Right kidney (tissue), 1 donor: ENCODE results near the gene GPR180.
"Not testable (repeated sequence)": the region's sequence is repeated elsewhere in the genome, so short reads cannot be mapped to it uniquely, and the experiment has no call there.

Source experiments
- DNase-seq: peaks from one replicate; pipeline ENCODE4 v3.0.0-alpha.2; 2016

GPR180 gene

DNA sequence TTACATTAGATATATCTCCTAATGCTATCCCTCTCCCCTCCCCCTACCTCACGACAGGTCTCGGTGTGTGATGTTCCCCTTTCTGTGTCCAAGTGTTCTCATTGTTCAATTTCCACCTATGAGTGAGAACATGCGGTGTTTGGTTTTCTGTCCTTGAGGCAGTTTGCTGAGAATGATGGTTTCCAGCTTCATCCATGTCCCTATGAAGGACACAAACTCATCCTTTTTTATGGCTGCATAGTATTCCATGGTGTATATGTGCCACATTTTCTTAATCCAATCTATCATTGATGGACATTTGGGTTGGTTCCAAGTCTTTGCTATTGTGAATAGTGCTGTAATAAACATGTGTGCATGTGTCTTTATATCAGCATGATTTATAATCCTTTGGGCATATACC is 36.0 kb downstream of the GPR180 start:
- DNase-seq, result not testable (repeated sequence)

DNA sequence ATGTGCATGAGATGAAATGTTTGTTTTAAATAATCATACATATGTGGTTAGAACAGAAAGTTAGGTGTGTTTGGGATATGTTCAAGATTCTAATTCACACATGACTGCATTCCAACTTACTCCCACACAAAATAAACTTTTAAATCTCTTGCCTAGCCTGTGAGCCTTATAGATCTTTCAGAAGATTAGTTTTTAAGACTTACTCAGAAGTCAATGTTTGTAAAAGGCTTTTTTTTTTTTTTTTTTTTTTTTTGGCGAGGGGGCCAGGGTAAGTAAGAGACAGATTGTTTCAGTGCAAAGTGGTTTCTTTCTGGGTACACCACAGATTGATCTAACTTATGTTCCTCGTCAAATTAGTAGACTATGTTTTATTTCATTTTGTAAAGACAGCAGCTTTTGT is 39.1 kb downstream of the GPR180 start:
- DNase-seq, result no peak

DNA sequence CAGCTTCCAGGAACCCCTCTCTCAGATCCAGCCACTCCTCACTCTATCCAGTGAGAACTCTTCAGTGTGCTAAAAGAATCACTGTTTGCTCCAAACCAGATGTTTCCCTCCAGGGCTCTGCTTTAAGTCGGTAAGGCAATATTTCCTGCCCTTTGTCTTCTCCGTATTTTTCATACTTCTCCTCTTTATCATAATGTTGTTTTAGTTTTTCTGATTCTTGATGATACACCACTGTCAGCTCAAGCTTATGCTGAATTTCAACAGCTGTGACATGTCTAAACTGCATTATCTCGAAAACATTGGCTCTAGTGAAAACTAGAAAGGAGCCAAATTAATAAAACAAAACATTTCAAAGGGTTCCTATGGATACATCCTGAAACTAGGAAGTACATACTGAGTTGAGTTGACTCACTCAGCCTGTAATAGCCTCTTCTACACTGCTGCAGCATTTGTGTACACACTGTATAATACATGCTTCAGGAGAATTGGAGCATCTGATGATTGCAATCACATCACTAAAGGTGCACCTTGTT is 39.8 kb downstream of the GPR180 start:
- DNase-seq, result peak; percentile 19

DNA sequence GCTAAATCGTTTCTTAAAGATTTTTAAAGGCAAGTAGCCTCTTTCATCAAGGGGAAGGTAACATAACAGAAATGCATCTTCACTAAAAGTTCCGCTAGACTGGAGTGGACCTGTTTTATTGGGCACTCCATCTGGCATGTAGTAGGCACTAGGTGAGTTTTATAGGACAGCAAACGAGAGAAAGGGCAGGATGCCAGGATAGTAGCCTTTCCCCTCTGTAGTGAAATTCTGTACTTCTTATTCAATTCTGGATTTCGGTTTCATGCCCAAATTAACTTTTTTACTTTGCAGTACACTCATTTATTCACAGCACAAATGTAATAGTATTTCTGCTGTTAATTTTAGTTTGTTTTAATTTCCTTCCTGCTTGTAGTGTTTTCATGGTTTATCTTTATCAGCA is 45.2 kb downstream of the GPR180 start:
- DNase-seq, result no peak

DNA sequence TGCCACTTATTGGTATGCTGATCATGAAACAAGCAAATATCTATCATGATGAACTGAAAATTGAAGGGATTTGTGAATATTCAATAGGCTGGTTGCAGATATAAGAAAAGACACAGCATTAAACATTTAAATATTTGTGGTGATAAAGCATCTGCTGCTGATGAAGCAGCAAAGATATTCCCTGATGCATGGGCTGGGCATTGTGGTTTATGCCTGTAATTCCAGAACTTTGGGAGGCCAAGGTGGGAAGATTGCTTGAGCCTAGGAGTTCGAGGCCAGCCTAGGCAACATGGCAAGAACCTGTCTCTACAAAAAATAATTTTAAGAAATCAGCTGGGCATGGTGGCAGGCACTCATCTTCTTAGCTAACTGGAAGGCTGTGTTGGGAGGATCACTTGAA is 54.5 kb downstream of the GPR180 start:
- no peak for DNase-seq

DNA sequence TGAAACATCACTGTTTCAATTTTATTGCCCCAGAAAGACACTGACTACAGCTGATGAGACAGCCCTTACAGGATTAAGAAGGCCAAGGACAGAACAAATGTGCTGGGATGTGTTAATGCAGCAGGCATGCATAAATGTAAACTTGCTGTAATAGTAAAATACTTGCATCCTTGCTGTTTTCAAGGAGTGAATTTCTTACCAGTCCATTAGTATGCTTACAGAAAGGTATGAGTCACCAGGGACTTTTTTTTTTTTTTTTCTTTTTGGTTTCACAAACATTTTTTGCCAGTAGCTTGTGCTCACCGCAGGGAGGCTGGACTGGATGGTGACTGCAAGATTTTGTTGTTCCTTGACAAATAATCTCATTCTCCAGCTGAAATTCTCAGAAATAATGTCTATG is 55.1 kb downstream of the GPR180 start:
- DNase-seq, result no peak

DNA sequence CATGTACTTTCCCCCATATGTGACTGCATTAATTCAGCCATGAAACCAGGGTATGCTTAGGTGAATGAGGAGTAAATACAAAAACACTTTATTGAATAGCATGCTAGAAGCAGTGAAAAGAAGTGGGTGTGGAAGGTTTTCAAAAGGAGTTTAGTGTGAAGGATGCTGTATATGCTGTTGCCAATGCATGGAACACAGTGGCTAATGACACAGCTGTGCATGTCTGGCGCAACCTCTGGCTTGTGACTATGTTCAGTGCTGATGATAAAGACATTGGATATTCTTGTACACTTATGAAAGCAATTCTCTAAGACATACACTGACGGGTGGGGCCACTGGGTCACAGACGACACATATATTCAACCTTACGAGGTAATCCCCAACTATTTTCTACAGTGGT is 55.5 kb downstream of the GPR180 start:
- DNase-seq, result no peak

DNA sequence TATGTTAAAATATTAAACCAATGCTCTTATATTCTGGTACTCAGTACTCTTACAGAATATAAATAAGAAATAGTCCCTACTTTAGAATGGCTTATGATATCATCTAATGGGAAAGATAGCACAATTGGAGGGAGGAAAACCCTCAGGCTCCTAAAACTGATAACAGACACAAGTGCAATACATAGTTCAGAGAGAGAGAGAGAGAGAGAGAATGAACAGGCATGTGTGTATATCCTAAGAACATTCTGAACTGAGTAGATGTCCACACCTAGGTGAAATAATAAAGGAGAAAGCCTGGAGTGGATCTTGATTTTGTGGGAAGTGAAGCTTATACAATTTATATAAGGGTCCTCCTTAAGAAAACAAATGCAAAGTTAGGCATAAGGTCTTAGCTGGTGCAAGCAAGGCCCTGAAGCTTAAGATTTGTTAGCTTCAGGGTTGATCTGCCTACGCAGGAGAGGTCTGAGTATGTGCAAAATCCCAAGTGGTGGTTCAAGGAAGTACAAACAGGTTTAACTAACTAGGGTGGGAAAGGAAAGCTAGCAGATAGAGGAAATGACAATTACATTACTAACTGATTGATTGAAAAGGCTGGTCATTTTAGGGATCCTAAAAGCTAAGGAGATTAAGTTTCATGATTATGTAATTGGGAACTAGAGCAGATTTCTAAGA is 57.4 kb downstream of the GPR180 start:
- no peak for DNase-seq

DNA sequence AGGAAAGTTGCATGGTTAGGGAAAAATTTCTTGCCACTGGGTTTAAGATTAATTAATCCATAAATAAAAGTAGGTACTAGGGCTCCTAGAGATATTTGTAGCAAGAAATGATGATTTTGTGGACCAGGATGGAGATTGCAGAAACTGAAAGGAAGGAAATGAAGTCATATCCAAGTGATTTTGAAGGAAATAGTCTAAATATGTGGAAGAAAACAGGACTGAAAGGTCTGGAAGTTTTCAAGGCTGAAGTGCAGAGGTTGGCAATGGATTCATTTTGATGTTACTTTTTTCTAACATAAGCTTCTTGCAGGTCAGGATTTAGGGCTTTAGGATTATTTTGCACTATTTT is 57.9 kb downstream of the GPR180 start:
- DNase-seq, result no peak

DNA sequence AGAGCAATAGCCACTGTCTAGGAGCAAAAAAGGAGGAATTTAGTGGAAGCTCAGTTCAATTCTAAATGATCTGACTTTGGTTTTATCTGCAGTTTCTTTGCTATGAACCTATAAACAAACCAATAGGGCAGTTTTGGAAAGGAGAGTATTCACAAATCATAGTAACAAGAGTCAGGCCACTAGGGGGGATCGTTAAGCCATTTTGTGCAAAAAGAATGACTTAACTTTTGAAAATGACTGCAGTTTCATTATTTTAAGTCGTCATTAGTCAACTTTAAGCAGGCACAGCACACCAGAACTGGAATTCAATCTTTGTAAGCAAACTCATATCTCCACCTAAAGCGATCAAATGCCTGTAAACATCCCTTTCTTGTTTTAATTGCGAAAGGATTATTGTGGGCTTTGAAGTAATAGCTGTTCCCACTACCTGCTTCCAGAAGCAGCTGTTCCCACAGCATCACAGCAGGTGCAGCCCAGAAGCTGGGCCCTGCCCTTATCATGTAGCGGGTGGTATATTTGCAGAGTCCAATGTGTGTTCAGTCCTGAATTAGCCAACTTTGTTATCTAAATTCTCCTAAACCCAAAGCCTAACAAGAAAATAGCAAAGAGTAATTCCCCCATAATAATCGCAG is 59.2 kb downstream of the GPR180 start:
- peak; percentile 11 for DNase-seq

DNA sequence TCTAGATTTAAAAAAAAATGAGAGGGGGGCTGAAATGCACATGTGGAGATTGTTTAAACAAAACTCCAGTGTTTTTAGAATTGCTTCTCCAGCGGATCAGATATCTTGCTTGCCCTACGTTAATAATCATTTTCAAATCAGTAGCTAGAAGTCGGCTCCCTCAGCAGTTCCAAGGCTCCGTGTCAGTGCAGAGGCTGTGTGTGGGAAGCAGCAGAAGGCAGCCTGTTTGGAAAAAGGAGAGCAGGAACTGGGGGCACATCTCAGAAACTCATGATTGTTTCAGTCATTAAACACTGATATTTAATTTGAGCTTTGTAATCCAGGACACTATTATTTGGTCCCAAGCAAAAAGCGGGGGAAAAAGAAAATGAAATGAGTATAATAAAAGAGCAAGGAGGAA is 59.7 kb downstream of the GPR180 start:
- DNase-seq, result no peak

DNA sequence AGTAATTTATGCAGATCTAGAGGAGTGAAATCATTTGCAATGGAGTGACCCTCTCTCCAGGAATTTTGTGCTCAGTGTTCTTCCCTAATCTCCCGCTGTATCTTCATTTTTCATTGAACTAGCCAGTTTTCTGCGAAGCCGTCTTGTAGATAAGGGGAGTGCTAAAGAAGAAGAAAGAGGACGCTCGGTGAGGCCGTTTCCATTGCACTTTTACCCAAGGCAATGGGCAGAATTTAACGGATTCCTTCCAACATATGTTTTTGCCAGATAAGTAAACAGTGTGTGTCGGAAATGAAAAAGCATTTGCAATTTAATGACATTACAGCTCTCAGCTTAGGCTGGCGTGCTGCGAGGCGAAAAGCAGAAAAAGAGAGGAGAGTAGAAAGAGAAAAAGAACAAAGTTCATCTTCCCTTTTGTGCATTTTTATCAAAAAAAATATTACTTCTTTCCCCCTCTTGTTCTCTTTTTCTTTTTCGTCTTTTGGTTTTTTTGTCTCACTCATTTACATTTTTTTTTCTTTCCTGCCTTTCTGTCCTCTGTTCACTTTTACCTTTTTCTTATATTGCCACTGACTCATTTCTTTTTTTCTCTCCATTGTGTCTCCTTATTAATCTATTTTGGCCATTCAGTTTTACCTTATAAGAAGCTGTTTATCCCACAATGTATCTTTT is 60.8 kb downstream of the GPR180 start:
- DNase-seq, result peak; percentile 36

DNA sequence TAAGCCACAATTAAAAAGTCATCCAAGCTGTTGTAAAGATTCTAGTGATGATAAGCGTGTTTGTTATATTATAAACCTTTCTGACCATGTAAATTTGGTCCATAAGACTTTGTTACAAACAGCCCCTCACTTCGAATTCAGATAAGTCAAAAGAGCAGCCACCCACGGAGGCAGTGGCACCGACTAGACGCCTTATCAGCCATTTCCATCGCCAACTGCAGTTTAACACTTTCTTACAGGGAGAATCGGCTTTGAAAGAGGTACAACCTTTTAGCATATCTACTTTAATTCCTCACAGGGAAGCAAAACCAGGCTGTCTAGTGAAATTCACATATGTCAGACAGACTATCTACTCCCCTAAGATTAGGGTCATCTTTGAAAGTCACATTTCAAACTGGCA is 63.2 kb downstream of the GPR180 start:
- DNase-seq, result no peak

DNA sequence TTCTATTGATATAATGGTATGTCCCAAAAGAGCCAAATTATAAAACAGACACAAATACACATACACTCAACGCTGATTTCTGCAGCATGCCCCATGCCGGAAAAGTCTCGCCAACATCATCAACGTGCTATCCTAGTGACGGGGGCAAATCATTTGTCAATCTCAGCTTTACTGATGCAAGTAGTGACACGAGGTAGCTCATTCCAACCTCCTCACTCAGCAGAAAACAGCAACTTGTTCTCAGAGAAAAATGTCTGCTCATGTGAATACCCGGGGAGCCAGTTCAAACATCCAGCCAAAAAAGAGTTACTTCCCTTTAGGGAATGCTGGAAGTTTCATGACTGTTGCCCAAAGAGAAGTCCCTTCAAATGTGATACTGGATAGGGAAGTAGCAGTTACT is 64.4 kb downstream of the GPR180 start:
- no peak for DNase-seq

DNA sequence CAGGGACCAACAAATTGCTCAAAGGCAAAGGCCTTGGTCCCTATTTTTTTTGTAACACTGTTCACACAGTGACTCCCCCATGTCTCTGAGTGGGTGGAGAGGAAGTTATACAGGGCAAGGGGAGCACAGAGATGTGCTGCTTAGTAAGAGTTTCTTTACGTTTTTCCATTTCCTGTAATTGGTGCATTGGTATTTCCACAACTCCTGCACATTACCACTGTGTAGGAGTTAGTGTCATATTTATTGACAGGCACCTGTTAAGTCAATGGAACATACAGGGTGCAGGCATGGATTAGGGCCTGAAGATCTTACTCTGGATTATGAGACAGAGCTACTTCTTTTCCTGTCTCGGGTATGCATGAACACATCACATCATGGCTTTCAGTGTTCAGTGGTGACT is 65.5 kb downstream of the GPR180 start:
- DNase-seq, result no peak

DNA sequence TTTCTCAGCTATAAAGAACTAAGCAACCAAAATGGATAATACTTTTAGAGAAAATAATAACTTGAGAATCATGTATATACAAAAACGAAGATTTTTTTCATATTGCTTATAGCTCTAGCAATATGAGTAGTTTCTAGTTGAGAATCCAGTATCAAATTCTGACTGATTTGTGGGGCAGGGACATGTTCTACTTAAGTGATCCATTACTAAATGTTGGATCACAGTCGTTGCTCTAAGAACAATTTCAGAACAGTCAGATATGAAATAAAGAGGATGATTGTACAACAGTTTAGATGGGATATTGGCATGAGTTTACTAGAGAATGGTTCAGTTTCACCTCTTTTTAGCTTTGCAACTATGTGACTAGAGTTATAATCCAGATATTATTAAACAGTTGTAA is 70.7 kb downstream of the GPR180 start:
- DNase-seq, result no peak

DNA sequence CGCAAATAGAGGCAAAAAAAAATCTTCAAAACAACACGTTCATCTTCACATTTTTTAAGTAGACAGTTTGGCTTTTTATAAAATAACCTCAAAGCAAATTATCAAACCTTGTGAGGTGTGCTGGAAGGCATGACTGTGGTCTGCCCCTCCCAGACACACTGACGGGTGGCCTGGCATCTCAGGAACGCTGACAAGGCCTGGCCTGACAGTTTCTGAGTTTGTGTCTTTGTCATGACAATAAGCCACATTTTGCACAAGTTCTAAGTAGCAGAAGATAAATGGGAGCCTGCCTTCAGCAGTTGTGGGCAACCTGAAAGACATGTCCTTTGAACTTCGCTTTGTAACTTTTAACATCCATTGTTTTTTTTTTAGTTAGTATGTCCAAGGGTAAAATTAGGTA is 72.2 kb downstream of the GPR180 start:
- no peak for DNase-seq

DNA sequence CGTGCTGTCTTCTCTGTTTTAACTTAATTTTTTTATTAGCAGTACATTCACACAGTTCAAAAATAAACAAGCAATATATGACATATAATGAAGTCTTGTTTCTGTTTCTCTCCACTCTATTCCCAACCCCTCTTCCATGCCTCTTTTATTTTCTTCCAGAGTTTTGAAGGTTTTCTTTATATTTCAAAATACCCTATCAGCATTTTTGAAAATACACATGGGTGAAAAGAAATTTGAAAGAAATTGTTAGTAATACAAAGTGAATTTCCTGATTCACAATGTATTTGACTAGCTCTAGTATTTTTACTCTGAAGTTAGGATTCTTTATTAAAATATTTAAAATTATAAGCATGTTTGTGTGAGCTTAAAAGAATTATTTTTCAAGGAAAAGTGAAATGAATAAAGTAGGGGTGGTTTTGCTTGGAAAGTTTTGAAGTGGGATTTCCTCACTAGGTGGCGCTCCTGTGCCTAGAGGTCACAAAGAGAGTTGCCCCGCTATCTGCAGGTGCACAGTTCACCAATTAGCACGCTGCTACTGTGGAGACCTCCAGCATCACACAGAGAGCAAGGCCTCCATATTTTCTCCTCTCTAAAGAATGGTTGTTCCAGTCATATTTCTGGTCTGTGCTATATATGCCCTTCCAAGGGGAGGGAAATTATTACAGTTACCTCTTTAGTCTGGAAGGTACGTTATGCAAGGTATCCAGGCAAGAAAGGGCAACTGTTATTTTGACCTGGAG is 73.1 kb downstream of the GPR180 start:
- peak; percentile 6 for DNase-seq

DNA sequence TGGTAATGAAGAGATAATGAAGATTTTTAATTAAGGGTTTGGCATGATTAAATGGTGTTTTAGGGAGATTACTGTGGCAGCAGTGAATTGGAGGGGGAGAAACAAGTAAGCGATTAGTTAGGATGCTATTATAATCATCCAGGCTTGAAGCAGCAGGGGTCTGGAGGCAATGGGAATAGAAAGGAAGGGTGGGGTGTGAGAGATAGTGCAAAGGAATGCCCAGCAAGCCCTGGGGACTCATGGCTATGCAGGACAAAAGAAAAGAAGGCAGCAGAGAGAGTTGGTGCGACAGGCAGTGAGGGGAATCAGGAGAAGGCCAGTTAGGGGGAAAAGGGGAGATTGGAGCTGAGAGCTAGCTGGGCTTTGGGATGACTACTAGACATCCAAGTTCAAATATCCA is 76.1 kb downstream of the GPR180 start:
- no peak for DNase-seq

DNA sequence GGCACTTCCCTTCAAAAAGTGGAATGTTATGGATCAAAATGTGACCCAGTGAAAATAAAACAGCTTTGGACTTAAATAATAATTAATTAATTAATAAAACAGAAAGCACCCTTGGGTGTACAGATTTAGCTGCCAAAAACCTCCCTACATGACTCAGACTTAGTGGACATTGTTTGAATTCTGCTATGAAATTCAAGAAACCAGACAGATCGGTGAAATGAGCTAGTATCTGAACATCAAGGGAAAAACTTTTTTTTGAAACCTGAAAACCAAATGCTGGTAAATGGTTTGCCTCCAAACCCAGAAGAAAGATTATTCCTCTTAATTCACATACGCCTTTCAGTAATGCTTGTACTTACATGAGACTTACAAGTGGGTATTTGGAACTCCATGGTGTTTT is 77.2 kb downstream of the GPR180 start:
- no peak for DNase-seq

DNA sequence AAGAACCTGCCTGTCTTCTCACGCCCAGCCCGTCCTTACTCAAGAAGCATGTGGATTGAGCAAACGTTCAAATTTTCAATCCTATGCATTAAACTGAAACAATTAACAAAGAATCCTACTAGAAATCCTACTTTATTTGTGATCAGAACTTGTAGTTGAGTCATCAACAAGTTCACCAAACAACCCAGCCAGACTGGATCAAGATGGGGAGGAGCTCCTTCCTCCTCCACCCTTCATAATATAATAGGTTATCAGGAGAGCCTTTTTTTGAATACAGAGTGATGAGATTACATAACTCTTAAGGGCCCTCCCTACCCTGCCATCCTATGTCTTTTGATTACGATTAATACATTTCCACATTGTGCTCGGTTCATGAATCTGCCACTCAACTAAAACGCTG is 78.0 kb downstream of the GPR180 start:
- no peak for DNase-seq

DNA sequence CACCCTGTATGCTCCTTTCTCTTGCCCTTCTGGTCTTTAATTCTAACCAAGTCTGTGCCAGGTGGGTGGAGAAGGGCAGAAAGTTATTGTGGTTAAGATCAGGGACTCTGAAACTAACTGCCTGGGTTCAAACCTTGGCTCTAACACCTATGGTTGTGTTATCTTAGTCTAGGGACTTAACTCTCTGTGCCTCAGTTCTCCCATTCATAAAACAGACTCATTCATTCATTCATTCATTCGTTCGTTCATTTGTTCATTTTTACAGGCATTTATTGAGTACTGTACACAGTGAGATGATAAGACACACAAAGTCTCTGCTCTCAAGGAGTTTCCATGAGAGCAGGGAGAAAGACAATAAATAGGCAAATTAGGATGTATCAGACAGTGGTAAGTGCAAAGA is 80.6 kb downstream of the GPR180 start:
- DNase-seq, result no peak

DNA sequence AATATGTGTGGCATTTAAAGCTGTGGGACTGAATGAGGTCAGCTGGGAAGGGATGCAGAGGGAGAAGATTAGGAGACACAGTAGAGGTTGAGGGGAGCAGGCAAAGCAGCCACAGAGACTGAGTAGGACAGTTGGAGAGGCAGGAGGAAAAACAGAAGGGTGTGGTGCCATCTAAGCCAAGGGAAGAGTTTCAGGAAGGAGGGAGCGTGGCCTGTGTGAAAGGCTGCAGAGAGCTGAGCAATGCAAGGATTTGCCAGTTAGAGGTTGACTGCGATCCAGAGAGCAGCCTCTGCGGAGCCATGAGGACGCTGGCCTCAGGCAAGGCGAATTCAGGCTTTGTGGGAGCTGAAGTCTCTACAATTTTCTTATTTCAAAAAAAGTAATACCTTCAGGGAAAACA is 81.8 kb downstream of the GPR180 start:
- no peak for DNase-seq
